K562 (cell line): ENCODE data around the gene PRKCB. TPM values are rescaled to one million over a fixed set of nuclear protein-coding genes. Genes with fewer than 3 reads are reported as not detected.

Experiments
- ATAC-seq: fragments of 200-7000 bp; cut with Tn5 transposase; 3 replicates; pipeline ENCODE4 v1.9.1; 2020; ENCODE audit warnings: moderate library complexity
- BruUV-seq: library from RNA; stranded (reverse); fragments of 400-500 nt; replicated peaks from 2 replicates; lab custom pipeline; 2021; lab: Mats Ljungman, UMichigan
- CTCF ChIA-PET: fragments of 300-600 bp; formaldehyde crosslinking; extraction: SDS; loops from one replicate; lab custom pipeline; 2021; ENCODE audit warnings: low intra/inter-chr PET ratio; lab: Yijun Ruan, JAX
- POLR2A ChIA-PET: fragments of 300-600, 350-650 bp; sonication (Branson Sonifier 250); formaldehyde crosslinking; extraction: SDS; loops from one replicate; lab custom pipeline; 2021; ENCODE audit warnings: antibody characterized with exemption, inconsistent platforms; lab: Yijun Ruan, JAX
- DNase-seq, 4 experiments: peaks; one replicate each; pipeline versions ENCODE4 v3.0.0 to v3.0.0-alpha.2; 2011 to 2018; ENCODE audit warnings: low spot score in 3 of 4, mixed read lengths in 3 of 4; ENCODE audit errors: extremely low read depth in 1 of 4
- FAIRE-seq: peaks from 2 replicates; lab custom pipeline; 2011; peaks lifted over from hg19 to GRCh38; lab: Jason Lieb, UNC
- H2AFZ ChIP-seq: 2 replicates; pipeline ENCODE4 v1.6.0; 2011; ENCODE audit warnings: low read depth, low read length, control low read depth, inconsistent platforms
- H3K27ac ChIP-seq: fragments of 200-600 bp; 3 replicates; pipeline ENCODE4 v1.8.0; 2011; ENCODE audit warnings: low read depth, mild to moderate bottlenecking, control low read depth, inconsistent platforms, low read length, moderate library complexity, mixed read lengths; ENCODE audit errors: extremely low read depth
- H3K27me3 ChIP-seq, 2 experiments: fragments of 300-600 bp in 1 of 2; 2 replicates in 1 of 2; 3 replicates in 1 of 2; pipeline versions ENCODE4 v1.6.0 to v1.8.0; 2011; ENCODE audit warnings: inconsistent platforms in 2 of 2, low read length in 2 of 2, mild to moderate bottlenecking in 1 of 2, mixed read lengths in 1 of 2, moderate library complexity in 1 of 2; ENCODE audit not compliant: control insufficient read depth in 2 of 2, insufficient read depth in 2 of 2
- H3K36me3 ChIP-seq: fragments of 300-600 bp; 3 replicates; pipeline ENCODE4 v1.8.0; 2011; ENCODE audit warnings: mild to moderate bottlenecking, low read length, inconsistent platforms; ENCODE audit not compliant: control insufficient read depth, insufficient read depth
- H3K4me1 ChIP-seq, 2 experiments: fragments of 200-600 bp in 1 of 2; replicated peaks in 1 of 2; 2 replicates in 1 of 2; 3 replicates in 1 of 2; pipeline versions ENCODE4 v1.5.1 to v1.8.0; 2011; ENCODE audit warnings: inconsistent platforms in 2 of 2, low read length in 2 of 2, mild to moderate bottlenecking in 1 of 2, mixed read lengths in 1 of 2, moderate library complexity in 1 of 2; ENCODE audit not compliant: control insufficient read depth in 2 of 2, insufficient read depth in 2 of 2
- H3K4me2 ChIP-seq: 2 replicates; pipeline ENCODE4 v1.6.1; 2011; ENCODE audit warnings: low read length, control low read depth, inconsistent platforms, mixed read lengths; ENCODE audit not compliant: insufficient read depth
- H3K4me3 ChIP-seq: fragments of 200-600 bp; sonication (generic), shearing (Covaris generic); 2 replicates; pipeline ENCODE4 v1.5.1; 2016; ENCODE audit warnings: control low read depth, inconsistent platforms
- H3K79me2 ChIP-seq: fragments of 200-600 bp; 3 replicates; pipeline ENCODE4 v1.8.0; 2011; ENCODE audit warnings: low read length, inconsistent platforms; ENCODE audit not compliant: control insufficient read depth, insufficient read depth
- H3K9ac ChIP-seq, 2 experiments: 2 replicates each; pipeline versions ENCODE4 v1.6.0 to v1.6.1; 2011; ENCODE audit warnings: low read depth in 2 of 2, low read length in 2 of 2, control low read depth in 1 of 2, inconsistent platforms in 1 of 2, mild to moderate bottlenecking in 1 of 2, mixed read lengths in 1 of 2; ENCODE audit not compliant: insufficient read depth in 1 of 2
- H3K9me1 ChIP-seq: one replicate; pipeline ENCODE4 v1.6.0; 2011; ENCODE audit warnings: inconsistent platforms, mild to moderate bottlenecking, low read length, moderate library complexity; ENCODE audit not compliant: control insufficient read depth, insufficient read depth
- H3K9me3 ChIP-seq: replicated peaks from 2 replicates; pipeline ENCODE4 v1.5.1; 2011; ENCODE audit warnings: low read depth, low read length, inconsistent platforms; ENCODE audit not compliant: control insufficient read depth, insufficient read depth
- H4K20me1 ChIP-seq: replicated peaks from 2 replicates; pipeline ENCODE4 v1.6.1; 2011; ENCODE audit warnings: low read length, inconsistent platforms, mixed read lengths; ENCODE audit not compliant: control insufficient read depth, insufficient read depth
- CHD1 ChIP-seq: fragments of 200-600 bp; sonication (generic); IDR thresholded peaks from one replicate; pipeline ENCODE4 v1.6.1; 2012; ENCODE audit warnings: mild to moderate bottlenecking, moderate library complexity, low read length, inconsistent platforms
- NFE2L1 ChIP-seq: fragments of 450-650 bp; IDR thresholded peaks from 2 replicates; pipeline ENCODE4 v1.6.1; 2016; ENCODE audit warnings: missing genetic modification characterization, low read depth, mild to moderate bottlenecking, missing compliant biosample characterization, moderate library complexity, borderline replicate concordance
- NFIX ChIP-seq: fragments of 250-450 bp; sonication (Bioruptor Pico); IDR thresholded peaks from 2 replicates; pipeline ENCODE4 v1.4.0; 2020; ENCODE audit warnings: low read depth, mild to moderate bottlenecking, moderate library complexity
- NR2F6 ChIP-seq: fragments of 450-650 bp; formaldehyde crosslinking; IDR thresholded peaks from 2 replicates; pipeline ENCODE4 v1.4.0; 2020; ENCODE audit warnings: mild to moderate bottlenecking
- POLR2B ChIP-seq: fragments of 450-650 bp; IDR thresholded peaks from 2 replicates; pipeline ENCODE4 v1.6.1; 2018; ENCODE audit warnings: low read depth; ENCODE audit not compliant: partially characterized antibody
- SRSF7 ChIP-seq: fragments of 200-400 bp; formaldehyde crosslinking; optimal IDR thresholded peaks from 2 replicates; pipeline ENCODE3; 2017; ENCODE audit warnings: mild to moderate bottlenecking, low read depth, low read length
- YBX1 ChIP-seq: fragments of 450-650 bp; IDR thresholded peaks from 2 replicates; pipeline ENCODE4 v1.7.1; 2016; ENCODE audit warnings: mild to moderate bottlenecking
- ZNF431 ChIP-seq: sonication (generic); formaldehyde crosslinking; IDR thresholded peaks from 2 replicates; pipeline ENCODE4 v1.8.0; 2022; ENCODE audit warnings: mild to moderate bottlenecking, missing genetic modification reagents
- ZNF778 ChIP-seq: fragments of 450-650 bp; formaldehyde crosslinking; IDR thresholded peaks from 2 replicates; pipeline ENCODE4 v1.4.0; 2020; ENCODE audit warnings: mild to moderate bottlenecking, moderate library complexity
- WGBS: fragments of 100-300 bp; shearing (Covaris generic); methylation state at CpG from one replicate; pipeline ENCODE4 v1.1.6; 2016; ENCODE audit warnings: low coverage, mixed read lengths; ENCODE audit not compliant: insufficient coverage; ENCODE audit errors: missing lambda C conversion rate; 5-methylcytosine and 5-hydroxymethylcytosine counted together
- in situ Hi-C: fragments of 300-500 bp; cut with MboI; formaldehyde crosslinking; loops from 4 replicates; pipeline ENCODE4 v1.15.0; 2018; ENCODE audit warnings: inconsistent platforms, mixed read lengths
- intact Hi-C: fragments of 100-400 bp; cut with micrococcal nuclease; formaldehyde crosslinking; loops from 2 replicates; pipeline ENCODE4 v1.14.2; 2022
- polyA plus RNA-seq, 8 experiments: library from polyadenylated mRNA; depleted of rRNA in 4 of 8; stranded (reverse) in 5 of 8; unstranded in 3 of 8; fragments of >200 nt; fragmentation: Nextera tagmentation in 2 of 8; fragmentation: Illumina TruSeq in 1 of 8; extraction: Ambion mirVana in 2 of 8; extraction: Trizol in 1 of 8; gene quantifications; 2 replicates each; pipeline versions ENCODE4 v1.2.1 to v1.2.3, GENCODE V29; 2011 to 2014; ENCODE audit warnings: inconsistent platforms in 1 of 8, missing spikeins in 1 of 8
- total RNA-seq, 7 experiments: library from RNA; depleted of rRNA in 6 of 7; stranded (reverse); fragments of >200 nt in 6 of 7; fragmentation: Illumina TruSeq in 2 of 7; extraction: Trizol in 2 of 7; gene quantifications; 2 replicates each; pipeline versions ENCODE4 v1.2.1 to v1.2.3, GENCODE V29; 2011 to 2021; ENCODE audit warnings: low replicate concordance in 1 of 7
- TF ChIP-seq, protein P1 (sequence below): fragments of 450-650 bp; IDR thresholded peaks from 2 replicates; pipeline ENCODE4 v1.6.1; 2018; ENCODE audit warnings: mild to moderate bottlenecking, low read depth; ENCODE audit not compliant: partially characterized antibody
- TF ChIP-seq, protein P2 (sequence below): sonication (generic); formaldehyde crosslinking; IDR thresholded peaks from 2 replicates; pipeline ENCODE4 v1.9.0; 2022; ENCODE audit warnings: mild to moderate bottlenecking, missing genetic modification reagents
- TF ChIP-seq, protein P3 (sequence below): sonication (generic); formaldehyde crosslinking; IDR thresholded peaks from 2 replicates; pipeline ENCODE4 v1.8.1; 2023; ENCODE audit warnings: mild to moderate bottlenecking, missing genetic modification reagents

The PRKCB gene
- total and polyA plus RNA-seq, 9 of the 15 experiments (the other 6 are each of a cell fraction or from before 2014, with no cell fraction given) = 49.9 to 276 (median 148) TPM

- Histone ChIP-seq H3K9ac (no peak overlapping the region), H3K9me3 (no peaks in the 10 kb centered on the region), H2AFZ (no peak overlapping the region), H3K27ac (no peak overlapping the region), H4K20me1 (peaks cover 23% of the 10 kb centered on the region), H3K4me1 (peaks cover 0 to 4% of the 10 kb centered on the region in 2 experiments; a peak in 2 of 5 replicates), H3K79me2 (peaks cover 50% of the 10 kb centered on the region), H3K4me3 (no peak overlapping the region), H3K9me1 (peaks cover 3% of the 10 kb centered on the region), H3K36me3 (peaks cover 18% of the 10 kb centered on the region; the same call in 2 of the 3 replicates), H3K27me3 (no peaks in the 10 kb centered on the region), H3K4me2 (no peak overlapping the region)
- POLR2A ChIA-PET = interaction anchor here (0.8 kb wide), 1 partner anchor 203 kb away, joined by 3 read pairs; no protein-coding TSS in a partner anchor
- TF ChIP-seq POLR2B (peak; percentile 11), NFIX (CRISPR knock-in tag) (no peak)
- CTCF ChIA-PET = no interaction called here
- ATAC-seq = no peak
- WGBS = 84% methylated on average over 3 of the region's 3 CpGs
- intact Hi-C loops = no loop called here
- in situ Hi-C loops = no loop called here
- FAIRE-seq = no peak
- DNase-seq = no peak
- no TSS peak for BruUV-seq
These were observed 187.0 kb downstream of the PRKCB start for GRCh38 chr16:24022797-24023196.

DNA sequence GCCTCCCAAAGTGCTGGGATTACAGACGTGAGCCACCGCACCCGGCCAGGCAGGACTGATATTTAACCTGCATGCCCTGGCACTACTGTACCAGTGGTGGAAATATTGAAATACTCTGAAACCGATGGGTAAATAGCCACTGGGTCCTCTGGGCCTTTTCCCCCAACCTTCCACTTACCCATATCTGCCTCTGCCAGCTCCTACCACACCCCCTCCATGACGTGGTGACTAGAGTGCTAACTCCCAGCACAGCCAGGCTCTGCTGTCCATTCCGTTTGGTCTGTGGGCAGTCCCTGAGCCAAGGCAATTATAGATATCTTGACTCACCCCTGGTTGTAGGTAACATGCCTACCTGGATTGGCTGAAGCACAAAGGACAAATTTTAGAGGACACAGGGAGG lies 187.8 kb downstream of the PRKCB start:
- Histone ChIP-seq H3K9ac (peak overlapping the region in 1 of 2 experiments; percentile 4; a peak in 1 of 4 replicates), H3K27ac (no peak overlapping the region), H3K9me1 (peaks cover 3% of the 10 kb centered on the region), H3K4me1 (peaks cover 0 to 4% of the 10 kb centered on the region in 2 experiments; a peak in 2 of 5 replicates), H4K20me1 (peaks cover 23% of the 10 kb centered on the region), H3K79me2 (peaks cover 49% of the 10 kb centered on the region), H3K4me3 (no peak overlapping the region), H2AFZ (no peak overlapping the region), H3K9me3 (no peaks in the 10 kb centered on the region), H3K36me3 (peaks cover 17% of the 10 kb centered on the region; the same call in 2 of the 3 replicates), H3K27me3 (no peaks in the 10 kb centered on the region), H3K4me2 (no peak overlapping the region)
- POLR2A ChIA-PET = interaction anchor here (0.6 kb wide), 1 partner anchor 133 kb away, joined by 3 read pairs; no protein-coding TSS in a partner anchor
- 59% methylated on average over 6 of the region's 6 CpGs for WGBS
- no peak for DNase-seq
- in situ Hi-C loops = no loop called here
- TF ChIP-seq CHD1 (no peak), ZNF778 (CRISPR knock-in tag) (no peak), NFE2L1 (tag) (no peak), YBX1 (no peak), ZNF431 (CRISPR knock-in tag) (no peak), NR2F6 (no peak), SRSF7 (no peak)
- TF ChIP-seq, protein P1, sequence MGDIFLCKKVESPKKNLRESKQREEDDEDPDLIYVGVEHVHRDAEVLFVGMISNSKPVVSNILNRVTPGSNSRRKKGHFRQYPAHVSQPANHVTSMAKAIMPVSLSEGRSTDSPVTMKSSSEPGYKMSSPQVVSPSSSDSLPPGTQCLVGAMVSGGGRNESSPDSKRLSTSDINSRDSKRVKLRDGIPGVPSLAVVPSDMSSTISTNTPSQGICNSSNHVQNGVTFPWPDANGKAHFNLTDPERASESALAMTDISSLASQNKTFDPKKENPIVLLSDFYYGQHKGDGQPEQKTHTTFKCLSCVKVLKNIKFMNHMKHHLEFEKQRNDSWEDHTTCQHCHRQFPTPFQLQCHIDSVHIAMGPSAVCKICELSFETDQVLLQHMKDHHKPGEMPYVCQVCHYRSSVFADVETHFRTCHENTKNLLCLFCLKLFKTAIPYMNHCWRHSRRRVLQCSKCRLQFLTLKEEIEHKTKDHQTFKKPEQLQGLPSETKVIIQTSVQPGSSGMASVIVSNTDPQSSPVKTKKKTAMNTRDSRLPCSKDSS = no peak
- TF ChIP-seq, protein P2, sequence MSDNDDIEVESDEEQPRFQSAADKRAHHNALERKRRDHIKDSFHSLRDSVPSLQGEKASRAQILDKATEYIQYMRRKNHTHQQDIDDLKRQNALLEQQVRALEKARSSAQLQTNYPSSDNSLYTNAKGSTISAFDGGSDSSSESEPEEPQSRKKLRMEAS (CRISPR knock-in tag) = no peak
- TF ChIP-seq, protein P3, sequence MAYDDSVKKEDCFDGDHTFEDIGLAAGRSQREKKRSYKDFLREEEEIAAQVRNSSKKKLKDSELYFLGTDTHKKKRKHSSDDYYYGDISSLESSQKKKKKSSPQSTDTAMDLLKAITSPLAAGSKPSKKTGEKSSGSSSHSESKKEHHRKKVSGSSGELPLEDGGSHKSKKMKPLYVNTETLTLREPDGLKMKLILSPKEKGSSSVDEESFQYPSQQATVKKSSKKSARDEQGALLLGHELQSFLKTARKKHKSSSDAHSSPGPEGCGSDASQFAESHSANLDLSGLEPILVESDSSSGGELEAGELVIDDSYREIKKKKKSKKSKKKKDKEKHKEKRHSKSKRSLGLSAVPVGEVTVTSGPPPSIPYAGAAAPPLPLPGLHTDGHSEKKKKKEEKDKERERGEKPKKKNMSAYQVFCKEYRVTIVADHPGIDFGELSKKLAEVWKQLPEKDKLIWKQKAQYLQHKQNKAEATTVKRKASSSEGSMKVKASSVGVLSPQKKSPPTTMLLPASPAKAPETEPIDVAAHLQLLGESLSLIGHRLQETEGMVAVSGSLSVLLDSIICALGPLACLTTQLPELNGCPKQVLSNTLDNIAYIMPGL (CRISPR knock-in tag) = no peak
- intact Hi-C loops = no loop called here
- no peak; the same call in 2 of the 3 replicates for ATAC-seq
- CTCF ChIA-PET = no interaction called here
- FAIRE-seq = no peak
- no TSS peak for BruUV-seq
